Choroid plexus epithelial cell (primary cell): ENCODE measurements around the gene KMT5C.
A peak's percentile ranks its signal among the peaks of the same experiment; 100 is the strongest.

Source experiments
- DNase-seq: peaks from one replicate; pipeline ENCODE4 v3.0.0-alpha.2; 2010; ENCODE audit warnings: low read depth
- H3K4me3 ChIP-seq: 2 replicates; pipeline ENCODE4 v1.5.1; 2011; ENCODE audit warnings: low read depth, mild to moderate bottlenecking, control low read depth, low read length, moderate library complexity
- CTCF ChIP-seq: conservative IDR thresholded peaks from 2 replicates; pipeline ENCODE4 v1.5.1; 2011; ENCODE audit warnings: low read depth, mild to moderate bottlenecking, control low read depth, inconsistent platforms, low read length, moderate library complexity

KMT5C gene

GRCh38 chr19:55341171-55341588 lies 1.5 kb downstream of the KMT5C start:
- TF ChIP-seq CTCF, result no peak
- H3K4me3 ChIP-seq, result peak overlapping the region; percentile 74
- peak; percentile 57 for DNase-seq

- no peak for DNase-seq
- peak overlapping the region; percentile 74 for H3K4me3 ChIP-seq
- no peak for TF ChIP-seq CTCF
Observed at GRCh38 chr19:55341595-55342531, 2.2 kb downstream of the KMT5C start.

- no peak for TF ChIP-seq CTCF
- DNase-seq, result no peak
- no peak overlapping the region for H3K4me3 ChIP-seq
Observed at GRCh38 chr19:55344444-55344843, 4.8 kb downstream of the KMT5C start.

GRCh38 chr19:55345101-55345817 lies 5.6 kb downstream of the KMT5C start:
- TF ChIP-seq CTCF, result no peak
- no peak for DNase-seq
- no peak overlapping the region for H3K4me3 ChIP-seq

- no peak overlapping the region for H3K4me3 ChIP-seq
- DNase-seq, result no peak
- no peak for TF ChIP-seq CTCF
Observed at GRCh38 chr19:55345818-55346724, 6.4 kb downstream of the KMT5C start.

GRCh38 chr19:55346725-55347441 lies 7.2 kb downstream of the KMT5C start:
- H3K4me3 ChIP-seq, result no peak overlapping the region

More at GRCh38 chr19:55346725-55347441, 7.2 kb downstream of the KMT5C start:
- no peak for DNase-seq
- TF ChIP-seq CTCF, result no peak
